GM21576 (cell line): ENCODE results near the gene EIF5AL1.
"Not testable (repeated sequence)": the region's sequence is repeated elsewhere in the genome, so short reads cannot be mapped to it uniquely, and the experiment has no call there.

Source experiments
- ATAC-seq: cut with Tn5 transposase; IDR thresholded peaks from one replicate; pipeline ENCODE4 v1.9.1; 2021; ENCODE audit warnings: mild to moderate bottlenecking, moderate library complexity; ENCODE audit not compliant: unreplicated experiment

The EIF5AL1 gene

GRCh38 chr10:79511891-79512583, at the start of gene EIF5AL1:
TSS of gene EIF5AL1 (plus strand) at chr10:79512533. CDS start at chr10:79512650, 117 bp downstream.
- not testable (repeated sequence) for ATAC-seq

GRCh38 chr10:79463578-79464496, 48.5 kb upstream of the EIF5AL1 start:
- no peak for ATAC-seq

- no peak for ATAC-seq
Measured at GRCh38 chr10:79465341-79465740, 47.0 kb upstream of the EIF5AL1 start.

- no peak for ATAC-seq
Measured at GRCh38 chr10:79468015-79468560, 44.2 kb upstream of the EIF5AL1 start.

- no peak for ATAC-seq
Measured at GRCh38 chr10:79468841-79469585, 43.3 kb upstream of the EIF5AL1 start.

GRCh38 chr10:79470096-79470495, 42.2 kb upstream of the EIF5AL1 start:
- no peak for ATAC-seq

GRCh38 chr10:79471776-79472175, 40.6 kb upstream of the EIF5AL1 start:
- no peak for ATAC-seq

GRCh38 chr10:79472449-79472848, 39.9 kb upstream of the EIF5AL1 start:
- no peak for ATAC-seq

GRCh38 chr10:79472951-79473350, 39.4 kb upstream of the EIF5AL1 start:
- no peak for ATAC-seq

GRCh38 chr10:79473496-79474095, 38.7 kb upstream of the EIF5AL1 start:
- no peak for ATAC-seq

GRCh38 chr10:79475119-79475653, 37.1 kb upstream of the EIF5AL1 start:
- no peak for ATAC-seq

- ATAC-seq = no peak
Measured at GRCh38 chr10:79475877-79476276, 36.5 kb upstream of the EIF5AL1 start.

- no peak for ATAC-seq
Measured at GRCh38 chr10:79476645-79477044, 35.7 kb upstream of the EIF5AL1 start.

GRCh38 chr10:79477456-79477855, 34.9 kb upstream of the EIF5AL1 start:
- no peak for ATAC-seq

- ATAC-seq = no peak
Measured at GRCh38 chr10:79479283-79479909, 32.9 kb upstream of the EIF5AL1 start.

GRCh38 chr10:79482304-79482703, 30.0 kb upstream of the EIF5AL1 start:
- ATAC-seq = no peak

- ATAC-seq = no peak
Measured at GRCh38 chr10:79482741-79483140, 29.6 kb upstream of the EIF5AL1 start.

GRCh38 chr10:79483299-79483698, 29.0 kb upstream of the EIF5AL1 start:
- no peak for ATAC-seq

- no peak for ATAC-seq
Measured at GRCh38 chr10:79483948-79484347, 28.4 kb upstream of the EIF5AL1 start.

- no peak for ATAC-seq
Measured at GRCh38 chr10:79484476-79484875, 27.9 kb upstream of the EIF5AL1 start.
